Measurements from ENCODE around the gene SYT17.

The SYT17 gene

DNA sequence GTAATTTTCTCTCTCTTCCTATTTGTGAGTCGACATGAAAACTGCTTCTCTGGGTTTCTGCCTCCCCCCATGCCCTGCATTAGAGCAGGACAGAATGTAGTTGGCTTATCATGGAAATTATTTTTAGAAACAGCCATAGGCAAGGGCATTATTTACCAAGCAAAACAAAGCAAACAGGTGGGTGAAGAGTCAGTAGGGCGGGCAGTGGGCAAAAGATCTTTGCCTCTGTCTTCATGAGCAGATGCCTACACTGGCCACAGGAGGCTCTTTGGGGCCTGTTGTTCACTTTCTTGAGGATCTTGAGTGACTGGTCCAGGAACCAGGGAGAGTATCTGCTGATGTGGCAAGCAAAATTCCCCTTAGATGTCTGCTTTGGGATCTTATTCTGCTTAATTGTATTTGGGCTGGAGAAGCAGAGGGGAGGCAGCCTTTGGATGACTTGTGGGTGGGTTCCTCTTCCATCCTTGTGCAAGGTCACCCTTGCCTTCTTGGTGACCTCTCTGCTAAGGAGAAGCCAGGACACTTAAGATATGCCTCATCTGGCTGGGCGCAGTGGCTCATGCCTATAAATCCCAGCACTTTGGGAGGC, 75.0 kb downstream of the SYT17 start:
- no peak for DNase-seq (ENCODE audit: low read depth in 2 of 2, low spot score in 1 of 2)

DNA sequence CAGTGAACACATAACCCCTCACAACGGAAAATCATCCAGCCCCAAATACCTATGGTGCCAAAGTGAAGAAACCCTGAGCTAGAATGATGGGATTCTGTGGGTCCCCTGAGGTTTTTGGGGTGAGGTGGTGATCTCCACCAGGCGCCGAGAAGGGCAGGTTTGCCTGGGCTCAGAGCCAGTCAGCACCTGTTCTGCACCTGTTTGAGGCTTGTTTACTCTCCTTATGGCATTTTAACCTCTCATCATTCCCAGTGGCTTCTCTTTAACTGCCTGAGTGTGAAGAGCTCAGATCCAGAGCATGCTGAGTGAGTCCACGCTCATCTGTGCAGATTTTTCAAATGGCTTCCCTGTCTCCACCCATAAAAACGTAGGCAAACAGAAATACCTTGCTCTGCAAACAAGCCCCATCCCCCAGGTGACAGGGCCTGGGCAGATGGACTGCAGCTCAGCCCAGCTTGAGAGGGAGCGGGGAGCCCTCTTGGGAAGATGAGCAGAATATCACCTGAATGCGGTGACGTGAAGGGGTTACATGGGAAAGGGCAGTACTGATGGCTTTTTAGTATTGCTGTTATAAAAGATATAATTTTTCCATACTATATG, 77.4 kb downstream of the SYT17 start:
- DNase-seq (ENCODE audit: low read depth in 2 of 2, low spot score in 1 of 2) = no peak

- no peak for DNase-seq (ENCODE audit: low read depth in 2 of 2, low spot score in 1 of 2)
Measured at GRCh38 chr16:19252904-19253303, 84.9 kb downstream of the SYT17 start.

DNA sequence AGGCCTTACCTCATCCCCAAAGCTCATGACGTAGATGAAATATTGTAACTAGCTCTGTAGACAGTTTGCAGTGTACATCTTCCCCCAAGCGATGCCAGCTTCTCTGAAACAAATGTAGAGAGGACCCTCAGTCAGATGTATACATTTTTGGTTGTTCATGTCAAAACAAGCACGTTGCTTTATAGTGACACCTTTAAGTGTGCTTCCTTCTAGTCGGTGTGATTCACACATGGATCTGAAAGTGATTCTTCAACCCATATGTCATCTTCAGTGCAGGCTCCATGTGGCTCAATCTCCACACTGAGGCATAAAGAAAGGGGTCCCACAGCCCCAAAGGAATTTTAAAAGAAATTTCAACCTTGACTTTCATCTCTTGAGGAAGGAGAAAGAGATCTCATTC, 86.6 kb downstream of the SYT17 start:
- no peak for DNase-seq (ENCODE audit: low read depth in 2 of 2, low spot score in 1 of 2)

DNA sequence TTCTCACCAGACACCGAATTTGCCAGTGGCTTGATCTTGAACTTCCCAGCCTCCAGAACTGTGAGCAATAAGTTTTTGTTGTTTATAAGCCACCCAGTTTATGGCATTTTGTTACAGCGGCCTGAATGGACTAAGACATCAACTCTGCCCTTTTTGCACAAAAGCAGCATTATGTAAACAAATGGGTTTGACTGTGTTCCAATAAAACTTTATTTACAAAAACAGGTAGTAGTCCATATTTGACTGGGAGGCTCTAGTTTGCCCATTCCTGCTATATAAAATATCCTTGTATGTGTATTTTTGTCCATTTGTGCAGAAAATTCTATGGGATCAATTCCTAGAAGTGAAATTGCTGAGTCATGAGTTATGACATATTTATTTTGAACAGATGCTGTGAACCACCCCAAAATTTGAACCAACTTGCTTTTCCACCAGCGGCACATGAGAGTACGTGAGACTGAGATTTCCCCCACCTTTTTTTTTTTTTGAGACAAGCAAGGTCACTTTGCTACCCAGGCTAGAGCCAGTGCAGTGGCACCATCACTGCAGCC, 96.2 kb downstream of the SYT17 start:
- DNase-seq (ENCODE audit: low read depth in 2 of 2, low spot score in 1 of 2) = no peak

GRCh38 chr16:19265380-19265930, 97.4 kb downstream of the SYT17 start:
- DNase-seq (ENCODE audit: low read depth in 2 of 2, low spot score in 1 of 2) = no peak

- DNase-seq (ENCODE audit: low read depth in 2 of 2, low spot score in 1 of 2) = no peak
Measured at GRCh38 chr16:19266774-19267173, 98.7 kb downstream of the SYT17 start.

GRCh38 chr16:19269098-19269497, 101.1 kb downstream of the SYT17 start:
- DNase-seq (ENCODE audit: low read depth in 2 of 2, low spot score in 1 of 2) = no peak

GRCh38 chr16:19274165-19274797, 106.2 kb downstream of the SYT17 start:
- DNase-seq (ENCODE audit: low read depth in 2 of 2, low spot score in 1 of 2) = no peak

DNA sequence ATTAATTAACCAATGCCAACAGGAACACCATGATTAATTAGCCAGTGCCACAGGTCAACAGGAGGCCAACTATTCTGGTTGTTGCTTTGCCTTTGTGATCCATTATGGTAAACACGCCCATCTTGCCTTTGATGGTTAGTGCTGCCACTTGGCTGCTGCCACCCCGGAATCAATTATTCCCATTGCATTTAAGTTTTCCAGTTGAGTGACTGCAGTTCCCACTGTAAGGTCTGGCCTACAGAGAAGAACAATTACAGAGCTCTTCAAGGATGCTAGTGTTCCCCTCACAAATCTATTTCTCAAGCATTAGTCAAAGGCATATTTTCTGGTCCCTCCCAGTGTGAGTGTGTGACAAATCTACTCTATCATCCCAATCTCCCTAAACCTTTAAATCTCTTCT, 110.4 kb downstream of the SYT17 start:
- no peak for DNase-seq (ENCODE audit: low read depth in 2 of 2, low spot score in 1 of 2)

DNA sequence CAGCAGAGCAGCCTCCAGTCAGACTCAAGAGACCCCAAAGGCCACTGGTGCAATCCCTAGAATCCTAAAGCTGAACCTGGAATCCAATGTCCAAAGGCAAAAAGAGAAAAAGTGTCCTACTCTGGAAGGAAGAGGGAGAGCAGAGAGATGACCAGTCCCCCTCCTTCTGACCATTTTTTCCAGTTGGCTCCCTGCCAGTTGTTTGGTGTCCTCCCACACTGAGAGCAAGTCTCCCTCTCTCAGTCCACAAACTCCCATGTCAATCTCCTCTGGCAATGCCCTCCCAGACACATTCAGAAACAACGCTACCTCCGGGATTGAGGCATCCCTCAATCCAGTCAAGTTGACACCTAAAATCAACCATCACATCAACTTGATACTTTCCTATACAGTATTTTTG, 113.2 kb downstream of the SYT17 start:
- DNase-seq (ENCODE audit: low read depth in 2 of 2, low spot score in 1 of 2) = no peak

GRCh38 chr16:19282101-19282500, 114.1 kb downstream of the SYT17 start:
- DNase-seq (ENCODE audit: low read depth in 2 of 2, low spot score in 1 of 2) = no peak

- no peak for DNase-seq (ENCODE audit: low read depth in 2 of 2, low spot score in 1 of 2)
Measured at GRCh38 chr16:19283637-19284036, 115.6 kb downstream of the SYT17 start.

- DNase-seq (ENCODE audit: low read depth in 2 of 2, low spot score in 1 of 2) = no peak
Measured at GRCh38 chr16:19284207-19284606, 116.2 kb downstream of the SYT17 start.

- DNase-seq (ENCODE audit: low read depth in 2 of 2, low spot score in 1 of 2) = no peak
Measured at GRCh38 chr16:19285431-19285830, 117.4 kb downstream of the SYT17 start, which contains the start of gene CLEC19A. CLEC19A (plus strand) TSS chr16:19285731; CDS start chr16:19285852, 121 bp downstream.

- DNase-seq (ENCODE audit: low read depth in 2 of 2, low spot score in 1 of 2) = no peak
Measured at GRCh38 chr16:19286827-19287226, 118.8 kb downstream of the SYT17 start.

GRCh38 chr16:19287241-19287640, 119.2 kb downstream of the SYT17 start:
- DNase-seq (ENCODE audit: low read depth in 2 of 2, low spot score in 1 of 2) = no peak

DNA sequence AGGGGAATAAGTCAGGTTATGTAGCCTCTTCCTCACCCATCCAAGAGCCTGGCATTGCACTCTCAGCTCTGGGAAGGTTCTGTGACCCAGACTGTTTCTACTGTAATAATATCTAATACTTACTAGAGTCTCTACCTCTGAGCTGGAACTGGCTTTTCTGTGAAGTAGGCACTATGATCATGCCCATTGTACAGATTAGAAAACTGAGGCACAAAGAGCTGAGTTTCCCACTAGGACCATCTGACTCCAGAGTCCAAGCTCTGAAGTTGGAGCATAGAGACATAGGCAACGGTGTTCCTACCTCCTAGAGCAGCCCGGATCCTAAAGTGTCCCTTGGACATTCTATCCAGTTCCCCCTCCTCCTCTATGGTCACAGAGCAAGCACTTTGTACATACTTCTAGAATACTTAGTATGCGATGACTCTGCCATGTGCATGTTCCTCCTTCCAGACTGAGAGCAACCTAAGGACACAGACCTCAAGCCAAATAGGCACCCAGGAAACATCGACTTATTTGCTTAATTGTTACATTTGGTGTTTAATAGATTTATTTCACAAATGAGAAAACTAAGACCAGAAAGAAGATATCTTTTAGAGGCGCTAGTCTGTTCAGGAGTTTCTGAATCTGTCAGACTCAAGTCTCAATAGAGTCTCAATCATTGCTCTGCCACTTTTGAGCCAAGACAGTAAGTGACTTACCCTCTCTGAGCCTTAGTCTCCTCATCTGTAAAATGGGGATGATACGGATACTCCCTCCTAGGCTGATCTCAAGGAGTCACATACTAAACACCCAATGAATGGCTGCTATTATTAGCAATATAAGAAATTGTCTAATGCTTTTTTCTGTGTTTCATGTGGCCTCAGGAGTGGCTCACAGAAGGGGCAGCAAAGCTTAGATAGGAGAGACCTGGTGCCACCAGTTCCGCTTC, 121.1 kb downstream of the SYT17 start:
- no peak for DNase-seq (ENCODE audit: low read depth in 2 of 2, low spot score in 1 of 2)

DNA sequence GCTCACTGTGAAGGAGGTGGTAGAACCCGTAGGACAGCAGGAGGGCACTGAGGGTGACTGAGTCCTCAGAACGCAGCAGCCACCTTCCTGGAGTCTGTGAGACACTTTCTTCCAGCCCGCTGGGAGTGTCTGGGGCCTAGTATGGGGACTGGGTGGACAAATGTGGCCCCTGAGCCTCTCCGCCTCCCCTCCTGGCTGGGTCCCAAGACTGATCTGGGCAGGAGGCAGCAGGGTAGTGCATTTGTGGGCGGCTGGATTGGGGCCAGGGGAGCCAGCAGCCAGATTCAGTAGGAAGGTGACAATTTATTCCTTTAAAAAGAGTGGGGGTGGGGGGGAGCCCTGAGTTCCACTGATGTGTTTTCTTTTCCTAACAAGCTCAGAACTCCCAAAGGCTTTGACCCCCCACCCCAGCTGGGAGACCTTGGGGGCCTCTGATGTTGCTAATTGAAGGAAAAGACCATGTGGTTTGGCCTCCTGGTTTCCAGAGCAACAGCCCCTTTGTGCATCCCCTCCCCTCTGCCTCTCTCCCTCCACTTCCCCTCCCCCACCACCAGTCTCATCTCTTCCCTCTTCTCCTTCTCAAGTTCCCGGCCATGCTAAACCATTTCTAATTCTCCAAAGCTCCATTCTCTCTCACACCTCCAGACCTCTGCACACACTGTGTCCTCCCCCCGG, 121.9 kb downstream of the SYT17 start:
- DNase-seq (ENCODE audit: low read depth in 2 of 2, low spot score in 1 of 2) = no peak

DNA sequence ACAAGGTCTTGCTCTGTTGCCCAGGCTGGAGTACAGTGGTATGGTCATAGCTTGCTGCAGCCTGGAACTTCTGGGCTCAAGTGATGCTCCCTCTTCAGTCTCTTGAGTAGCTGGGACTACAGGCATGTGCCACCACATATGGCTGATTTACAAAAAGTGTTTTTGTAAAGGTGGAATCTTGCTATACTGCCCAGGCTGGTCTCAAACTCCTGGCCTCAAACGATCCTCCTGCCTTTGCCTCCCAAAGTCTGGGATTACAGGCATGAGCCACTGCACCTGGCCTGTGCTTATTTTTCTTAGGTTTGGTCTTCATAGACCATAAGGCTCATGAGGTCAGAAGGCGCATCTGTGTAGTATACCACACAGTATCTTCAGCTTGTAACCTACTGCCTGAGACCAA, 122.8 kb downstream of the SYT17 start:
- DNase-seq (ENCODE audit: low read depth in 2 of 2, low spot score in 1 of 2) = no peak

DNA sequence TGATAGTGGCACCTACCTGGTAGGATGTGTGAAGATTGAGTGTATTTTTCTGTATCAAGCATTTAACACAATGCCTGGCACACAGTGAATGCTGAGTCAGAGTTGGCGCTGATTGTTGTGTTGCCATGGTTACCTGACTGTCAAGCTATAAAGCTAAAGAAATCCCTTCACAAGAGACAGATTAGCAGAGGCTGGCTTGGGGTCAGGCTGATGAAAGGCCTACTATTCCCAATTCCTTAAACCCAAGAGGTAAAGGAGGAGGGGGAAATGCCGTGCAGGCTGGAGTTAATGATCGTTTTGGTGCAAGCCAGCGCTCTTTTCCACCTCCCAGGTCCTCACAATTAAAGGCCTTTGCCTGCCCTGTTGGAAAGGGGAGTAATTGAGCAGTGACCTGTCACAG, 123.4 kb downstream of the SYT17 start:
- DNase-seq (ENCODE audit: low read depth in 2 of 2, low spot score in 1 of 2) = no peak

Measured in stimulated activated CD8-positive, alpha-beta memory T cell treated with anti-CD3 and anti-CD28 coated beads, Interleukin-4, amount 100 ng/mL, for 1 hour (primary cell).